SK-N-SH treated with all-trans-retinoic acid at 6 μM for 48 hours (cell line): ENCODE data around the gene P3H3.

Experiments
- ARNTL ChIP-seq: fragments of 450-650 bp; formaldehyde crosslinking; IDR thresholded peaks from 2 replicates; pipeline ENCODE4 v1.5.0; 2020; ENCODE audit warnings: low read depth, mild to moderate bottlenecking, moderate library complexity, borderline replicate concordance
- GLIS3 ChIP-seq: fragments of 250-450 bp; sonication (Bioruptor Pico); IDR thresholded peaks from 2 replicates; pipeline ENCODE4 v1.5.0; 2020; ENCODE audit warnings: mild to moderate bottlenecking, moderate library complexity
- ISL1 ChIP-seq: fragments of 250-450 bp; sonication (Bioruptor Pico); IDR thresholded peaks from 2 replicates; pipeline ENCODE4 v2.1.2; 2022; ENCODE audit warnings: mild to moderate bottlenecking, moderate library complexity
- OSR1 ChIP-seq: fragments of 250-450 bp; sonication (Bioruptor Pico); IDR thresholded peaks from 2 replicates; pipeline ENCODE4 v1.8.0; 2022; ENCODE audit warnings: moderate library complexity, mild to moderate bottlenecking, inconsistent platforms
- POU6F1 ChIP-seq: fragments of 250-450 bp; sonication (Bioruptor Pico); IDR thresholded peaks from 2 replicates; pipeline ENCODE4 v1.8.0; 2021; ENCODE audit warnings: low read depth, mild to moderate bottlenecking, moderate library complexity, borderline replicate concordance
- PPARA ChIP-seq: fragments of 250-450 bp; sonication (Bioruptor Pico); IDR thresholded peaks from 2 replicates; pipeline ENCODE4 v1.5.0; 2020; ENCODE audit warnings: mild to moderate bottlenecking, borderline replicate concordance
- RARB ChIP-seq: fragments of 250-450 bp; sonication (Bioruptor Pico); IDR thresholded peaks from 2 replicates; pipeline ENCODE4 v1.8.0; 2021; ENCODE audit warnings: mild to moderate bottlenecking, moderate library complexity
- TCF4 ChIP-seq: fragments of 250-450 bp; sonication (Bioruptor Pico); IDR thresholded peaks from 2 replicates; pipeline ENCODE4 v1.8.0; 2021; ENCODE audit warnings: mild to moderate bottlenecking, moderate library complexity, borderline replicate concordance
- ZC3H10 ChIP-seq: fragments of 250-450 bp; sonication (Bioruptor Pico); IDR thresholded peaks from 2 replicates; pipeline ENCODE4 v1.5.1; 2021; ENCODE audit warnings: mild to moderate bottlenecking, moderate library complexity
- ZFP3 ChIP-seq: fragments of 250-450 bp; sonication (Bioruptor Pico); IDR thresholded peaks from 2 replicates; pipeline ENCODE4 v1.5.0; 2020; ENCODE audit warnings: mild to moderate bottlenecking, moderate library complexity
- ZFP30 ChIP-seq: fragments of 450-650 bp; formaldehyde crosslinking; IDR thresholded peaks from 2 replicates; pipeline ENCODE4 v1.5.0; 2022; ENCODE audit warnings: mild to moderate bottlenecking, moderate library complexity
- ZNF8 ChIP-seq: fragments of 450-650 bp; formaldehyde crosslinking; IDR thresholded peaks from 2 replicates; pipeline ENCODE4 v1.5.0; 2020; ENCODE audit warnings: mild to moderate bottlenecking, moderate library complexity
- TF ChIP-seq, protein P1 (sequence below): fragments of 250-450 bp; sonication (Bioruptor Pico); IDR thresholded peaks from 2 replicates; pipeline ENCODE4 v1.8.0; 2020; ENCODE audit warnings: mild to moderate bottlenecking, moderate library complexity, borderline replicate concordance
- TF ChIP-seq, protein P2 (sequence below): fragments of 250-450 bp; sonication (Bioruptor Pico); IDR thresholded peaks from 2 replicates; pipeline ENCODE4 v1.5.1; 2020; ENCODE audit warnings: low read depth, mild to moderate bottlenecking, moderate library complexity

- TF ChIP-seq POU6F1 (no peak), ZFP3 (CRISPR knock-in tag) (no peak), PPARA (CRISPR knock-in tag) (no peak), RARB (CRISPR knock-in tag) (no peak), TCF4 (CRISPR knock-in tag) (no peak), ZFP30 (CRISPR knock-in tag) (no peak), ZC3H10 (no peak), ARNTL (no peak), OSR1 (no peak), ISL1 (no peak), GLIS3 (CRISPR knock-in tag) (no peak), ZNF8 (no peak)
- TF ChIP-seq, protein P1, sequence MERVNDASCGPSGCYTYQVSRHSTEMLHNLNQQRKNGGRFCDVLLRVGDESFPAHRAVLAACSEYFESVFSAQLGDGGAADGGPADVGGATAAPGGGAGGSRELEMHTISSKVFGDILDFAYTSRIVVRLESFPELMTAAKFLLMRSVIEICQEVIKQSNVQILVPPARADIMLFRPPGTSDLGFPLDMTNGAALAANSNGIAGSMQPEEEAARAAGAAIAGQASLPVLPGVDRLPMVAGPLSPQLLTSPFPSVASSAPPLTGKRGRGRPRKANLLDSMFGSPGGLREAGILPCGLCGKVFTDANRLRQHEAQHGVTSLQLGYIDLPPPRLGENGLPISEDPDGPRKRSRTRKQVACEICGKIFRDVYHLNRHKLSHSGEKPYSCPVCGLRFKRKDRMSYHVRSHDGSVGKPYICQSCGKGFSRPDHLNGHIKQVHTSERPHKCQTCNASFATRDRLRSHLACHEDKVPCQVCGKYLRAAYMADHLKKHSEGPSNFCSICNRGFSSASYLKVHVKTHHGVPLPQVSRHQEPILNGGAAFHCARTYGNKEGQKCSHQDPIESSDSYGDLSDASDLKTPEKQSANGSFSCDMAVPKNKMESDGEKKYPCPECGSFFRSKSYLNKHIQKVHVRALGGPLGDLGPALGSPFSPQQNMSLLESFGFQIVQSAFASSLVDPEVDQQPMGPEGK (CRISPR knock-in tag): no peak
- TF ChIP-seq, protein P2, sequence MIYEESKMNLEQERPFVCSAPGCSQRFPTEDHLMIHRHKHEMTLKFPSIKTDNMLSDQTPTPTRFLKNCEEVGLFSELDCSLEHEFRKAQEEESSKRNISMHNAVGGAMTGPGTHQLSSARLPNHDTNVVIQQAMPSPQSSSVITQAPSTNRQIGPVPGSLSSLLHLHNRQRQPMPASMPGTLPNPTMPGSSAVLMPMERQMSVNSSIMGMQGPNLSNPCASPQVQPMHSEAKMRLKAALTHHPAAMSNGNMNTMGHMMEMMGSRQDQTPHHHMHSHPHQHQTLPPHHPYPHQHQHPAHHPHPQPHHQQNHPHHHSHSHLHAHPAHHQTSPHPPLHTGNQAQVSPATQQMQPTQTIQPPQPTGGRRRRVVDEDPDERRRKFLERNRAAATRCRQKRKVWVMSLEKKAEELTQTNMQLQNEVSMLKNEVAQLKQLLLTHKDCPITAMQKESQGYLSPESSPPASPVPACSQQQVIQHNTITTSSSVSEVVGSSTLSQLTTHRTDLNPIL (CRISPR knock-in tag): no peak
These were observed 3.9 kb downstream of the P3H3 start for GRCh38 chr12:6832125-6832524.
